ENCODE results near the gene C1orf216. TPM values are rescaled to one million over a fixed set of nuclear protein-coding genes. Genes with fewer than 3 reads are reported as not detected.
"Not testable (repeated sequence)": the region's sequence is repeated elsewhere in the genome, so short reads cannot be mapped to it uniquely, and the experiment has no call there.

The C1orf216 gene
- total RNA-seq, 2 donors from 2014 or later, result 12.9 to 15.0 TPM

- ATAC-seq, result peak; percentile 16 to 24
- DNase-seq, result no peak
- intact Hi-C loops (cut with DNase I), result no loop called here
Measured at GRCh38 chr1:35708441-35708921, 10.2 kb downstream of the C1orf216 start.

DNA sequence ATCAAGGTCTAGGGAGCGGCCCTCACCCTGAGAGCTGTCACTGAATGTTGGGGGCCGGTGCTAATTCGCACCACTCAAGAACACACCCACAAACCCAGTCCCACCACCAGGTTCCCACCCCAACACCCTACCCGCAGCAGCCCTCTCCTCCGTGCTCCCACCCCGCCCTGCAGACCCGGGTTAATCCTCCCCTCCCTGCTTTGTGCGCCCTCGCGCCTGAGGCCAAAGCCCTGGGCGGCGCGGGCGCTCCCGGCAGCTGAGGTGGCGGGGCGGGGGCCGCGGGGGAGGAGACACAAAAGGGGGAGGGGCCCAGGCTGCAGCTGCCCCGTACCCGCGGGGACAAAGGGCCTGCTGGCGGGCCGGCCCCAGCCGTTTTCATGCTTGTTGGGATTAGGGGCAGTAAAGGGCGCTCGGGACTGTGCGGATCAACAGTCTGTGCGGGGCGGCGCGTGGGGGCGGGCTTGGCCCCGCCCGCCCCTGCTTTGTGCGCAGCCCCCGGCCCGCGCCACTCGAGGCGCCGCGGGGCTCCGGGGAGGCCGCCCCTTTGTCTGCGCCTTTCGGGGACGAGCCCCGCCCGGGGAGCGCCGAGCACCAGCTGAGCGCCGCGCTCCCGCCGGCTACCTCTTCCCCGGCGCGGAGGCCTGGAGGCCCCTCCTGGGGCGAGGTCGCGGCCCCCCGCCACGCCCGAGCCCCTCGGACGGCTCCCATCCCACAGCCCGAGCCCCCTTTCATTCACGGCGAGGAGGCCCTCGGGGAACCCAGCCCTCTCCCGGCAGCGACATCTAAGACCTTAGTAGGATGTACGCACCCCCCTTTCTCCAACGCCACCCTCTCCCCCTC is 10.9 kb downstream of the C1orf216 start:
- DNase-seq, result peak; percentile 31
- peak; percentile 65 to 80 for ATAC-seq
- intact Hi-C loops (cut with DNase I), result no loop called here

DNA sequence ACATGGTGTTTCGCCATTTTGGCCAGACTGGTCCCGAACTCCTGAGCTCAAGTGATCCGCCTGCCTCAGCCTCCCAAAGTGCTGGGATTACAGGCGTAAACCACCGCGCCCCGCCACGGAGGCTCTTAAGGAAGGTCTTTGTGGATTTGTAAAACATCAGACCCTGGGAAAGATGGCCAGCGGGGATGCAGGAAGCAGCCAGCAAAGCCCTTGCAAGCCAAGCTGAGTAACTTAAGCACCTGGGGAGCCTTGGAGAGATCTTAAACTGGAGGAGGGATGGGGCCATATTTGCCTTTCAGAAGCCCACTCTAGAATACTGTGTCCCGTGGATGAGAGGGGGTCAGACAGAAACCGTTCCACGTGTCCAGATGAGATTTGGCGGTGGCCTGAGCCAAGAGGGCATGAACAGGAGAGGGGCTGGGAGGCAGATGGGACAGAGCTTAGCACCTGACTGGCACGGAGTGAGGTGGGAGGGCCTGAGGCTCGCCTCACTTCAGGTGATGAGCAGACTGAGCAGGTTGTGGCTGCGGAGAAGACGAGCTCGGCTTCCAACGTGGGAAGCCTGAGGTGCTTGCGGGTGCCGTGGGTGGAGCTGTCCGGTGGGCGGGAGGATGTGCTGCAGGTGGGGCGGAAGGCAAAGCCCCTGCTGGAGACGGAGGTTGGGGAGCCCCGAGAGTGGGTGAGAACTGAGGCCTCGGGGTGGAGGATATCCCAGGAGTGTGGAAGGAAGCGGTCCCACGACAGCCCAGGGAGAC is 11.7 kb downstream of the C1orf216 start:
- intact Hi-C loops (cut with DNase I), result no loop called here
- ATAC-seq (peak; percentile 8 to 12), DNase-seq (no peak)

DNA sequence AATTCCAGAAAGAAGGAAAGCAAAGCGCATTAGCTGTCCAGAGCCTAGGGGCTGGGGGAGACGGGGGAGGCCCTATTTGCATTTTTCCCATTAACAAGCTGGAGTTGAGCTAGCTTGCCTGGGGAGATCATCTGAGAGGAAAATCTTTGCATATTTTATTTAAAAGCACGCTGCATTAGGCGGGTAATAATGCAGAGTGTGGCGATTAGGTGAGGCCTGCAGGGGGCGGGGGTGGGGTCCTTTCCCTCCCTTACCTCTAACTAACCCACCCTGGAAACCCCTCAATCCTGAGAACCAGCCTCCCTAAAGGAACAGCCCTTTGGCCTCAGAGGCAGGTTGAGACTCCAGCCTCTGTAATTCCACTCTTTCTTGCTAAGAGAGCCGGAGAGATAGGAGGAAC is 16.2 kb downstream of the C1orf216 start:
- intact Hi-C loops (cut with DNase I), result no loop called here
- ATAC-seq (no peak), DNase-seq (no peak)

DNA sequence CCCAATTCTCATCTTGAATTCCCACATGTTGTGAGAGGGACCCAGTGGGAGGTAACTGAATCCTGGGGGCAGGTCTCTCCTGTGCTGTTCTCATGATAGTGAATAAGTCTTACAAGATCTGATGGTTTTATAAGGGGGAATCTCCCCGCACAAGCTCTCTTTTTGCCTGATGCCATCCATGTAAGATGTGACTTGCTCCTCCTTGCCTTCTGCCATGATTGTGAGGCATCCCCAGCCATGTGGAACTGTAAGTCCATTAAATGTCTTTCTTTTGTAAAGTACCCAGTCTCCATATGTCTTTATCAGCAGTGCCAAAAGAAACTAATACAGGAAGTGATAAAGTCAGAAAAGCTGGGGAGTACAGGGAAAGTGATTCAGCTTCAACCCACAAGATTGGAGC is 19.5 kb downstream of the C1orf216 start:
- intact Hi-C loops (cut with DNase I); DNase-seq; ATAC-seq: not testable (repeated sequence)

DNA sequence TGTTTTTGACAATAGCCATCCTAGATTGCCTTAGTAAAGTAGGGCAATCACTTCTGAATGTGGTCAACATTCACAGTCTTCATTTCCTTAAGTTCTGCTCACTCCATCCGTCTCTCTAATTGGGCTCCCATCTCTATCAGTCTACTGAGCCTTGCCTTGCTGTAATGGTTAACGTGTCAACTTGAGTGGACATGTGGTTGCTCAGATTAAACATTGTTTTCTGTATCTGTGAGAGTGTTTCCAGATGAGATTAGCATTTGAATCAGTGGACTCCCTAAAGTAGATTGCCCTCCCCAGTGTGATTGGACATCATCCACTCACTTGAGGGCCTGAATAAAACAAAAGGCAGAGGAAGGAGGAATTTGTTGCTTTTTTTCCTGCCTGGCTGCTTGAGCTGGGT is 26.4 kb downstream of the C1orf216 start:
- ATAC-seq, result no peak
- intact Hi-C loops (cut with DNase I), result no loop called here
- DNase-seq, result no peak

- intact Hi-C loops (cut with DNase I), result no loop called here
- ATAC-seq (no peak), DNase-seq (no peak)
Measured at GRCh38 chr1:35691571-35692220, 27.0 kb downstream of the C1orf216 start.

- intact Hi-C loops (cut with DNase I), result no loop called here
Measured at GRCh38 chr1:35691080-35691479, 27.6 kb downstream of the C1orf216 start.

DNA sequence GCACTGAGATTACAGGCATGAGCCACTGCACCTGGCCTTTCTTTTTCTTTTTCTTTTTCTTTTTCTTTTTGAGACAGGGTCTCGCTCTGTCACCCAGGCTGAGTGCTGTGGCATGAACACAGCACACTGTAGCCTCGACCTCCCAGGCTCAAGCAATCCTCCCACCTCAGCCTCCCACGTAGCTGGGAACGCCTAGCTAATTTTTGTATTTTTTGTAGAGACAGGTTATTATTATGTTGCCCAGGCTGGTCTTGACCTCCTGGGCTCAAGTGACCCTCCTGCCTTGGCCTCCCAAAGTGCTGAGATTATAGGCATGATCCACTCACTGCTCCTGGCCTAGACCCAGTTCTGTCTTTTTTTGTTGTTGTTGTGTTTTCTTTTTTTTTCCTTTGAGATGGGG is 28.6 kb downstream of the C1orf216 start:
- intact Hi-C loops (cut with DNase I); DNase-seq; ATAC-seq: not testable (repeated sequence)

More at GRCh38 chr1:35691080-35691479, 27.6 kb downstream of the C1orf216 start:
- ATAC-seq, result no peak
- no peak for DNase-seq

- DNase-seq (no peak), ATAC-seq (no peak)
- intact Hi-C loops (cut with DNase I), result no loop called here
Measured at GRCh38 chr1:35688161-35688560, 30.5 kb downstream of the C1orf216 start.

GRCh38 chr1:35683012-35683411 is 35.7 kb downstream of the C1orf216 start:
- intact Hi-C loops (cut with DNase I), result no loop called here
- DNase-seq (no peak), ATAC-seq (no peak)

- intact Hi-C loops (cut with DNase I), result no loop called here
- DNase-seq (no peak), ATAC-seq (no peak)
Measured at GRCh38 chr1:35680271-35680670, 38.4 kb downstream of the C1orf216 start.

- DNase-seq (no peak), ATAC-seq (no peak)
- intact Hi-C loops (cut with DNase I), result no loop called here
Measured at GRCh38 chr1:35675773-35676172, 42.9 kb downstream of the C1orf216 start.

GRCh38 chr1:35674111-35674510 is 44.6 kb downstream of the C1orf216 start:
- no peak for DNase-seq
- intact Hi-C loops (cut with DNase I), result no loop called here

GRCh38 chr1:35672116-35672515 is 46.6 kb downstream of the C1orf216 start:
- DNase-seq (no peak), ATAC-seq (no peak)
- intact Hi-C loops (cut with DNase I), result no loop called here

More at GRCh38 chr1:35674111-35674510, 44.6 kb downstream of the C1orf216 start:
- ATAC-seq, result no peak

GRCh38 chr1:35668506-35668905 is 50.2 kb downstream of the C1orf216 start:
- ATAC-seq, result no peak
- intact Hi-C loops (cut with DNase I), result no loop called here
- no peak for DNase-seq

DNA sequence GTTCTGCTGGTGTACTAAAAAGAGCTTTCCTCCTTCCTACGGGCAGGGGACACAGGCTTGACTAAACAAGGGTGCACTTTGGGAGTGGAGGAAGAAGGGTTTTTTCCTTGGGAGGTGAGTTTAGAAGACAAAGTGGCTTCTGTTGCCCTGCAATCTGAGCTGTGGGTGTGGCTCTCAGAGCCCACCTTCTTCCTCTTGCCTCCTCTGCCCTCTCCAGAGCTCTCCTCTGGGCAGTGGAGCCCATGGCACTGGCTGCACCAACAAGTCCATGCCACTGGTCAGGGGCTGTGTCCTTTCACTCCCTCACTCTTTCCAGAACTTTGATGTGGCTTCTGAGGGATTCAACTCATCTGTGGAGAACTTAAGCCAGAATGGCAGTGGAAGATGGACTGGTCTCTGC is 51.8 kb downstream of the C1orf216 start:
- ATAC-seq (no peak), DNase-seq (no peak)
- intact Hi-C loops (cut with DNase I), result no loop called here

DNA sequence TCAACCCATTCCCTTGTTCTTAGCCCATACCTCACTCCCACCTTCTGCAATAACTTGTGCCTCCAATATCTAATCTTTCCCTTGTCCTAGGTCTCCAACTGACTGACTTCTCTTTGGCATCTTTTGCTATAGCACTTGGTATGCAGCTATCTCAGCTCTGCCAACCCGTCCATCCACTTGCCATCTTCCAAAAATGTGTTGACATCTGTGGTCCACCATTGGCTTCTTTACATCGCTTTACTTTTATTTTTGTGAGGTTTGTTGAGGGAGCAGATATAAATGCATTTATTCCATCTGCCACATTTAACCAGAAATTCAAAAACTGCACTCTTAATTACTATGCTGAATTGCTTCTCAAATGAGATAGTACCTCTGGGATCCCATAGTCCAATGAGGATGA is 52.5 kb downstream of the C1orf216 start:
- DNase-seq, result no peak
- no peak for ATAC-seq
- intact Hi-C loops (cut with DNase I), result no loop called here
